GM15510 (cell line): Measurements from ENCODE around the gene DOK1.

Source experiments
- POLR2A ChIP-seq: IDR thresholded peaks from 3 replicates; pipeline ENCODE4 v1.6.1; 2011; ENCODE audit warnings: borderline replicate concordance; ENCODE audit not compliant: insufficient read length; ENCODE audit errors: extremely low read depth

Gene DOK1

DNA sequence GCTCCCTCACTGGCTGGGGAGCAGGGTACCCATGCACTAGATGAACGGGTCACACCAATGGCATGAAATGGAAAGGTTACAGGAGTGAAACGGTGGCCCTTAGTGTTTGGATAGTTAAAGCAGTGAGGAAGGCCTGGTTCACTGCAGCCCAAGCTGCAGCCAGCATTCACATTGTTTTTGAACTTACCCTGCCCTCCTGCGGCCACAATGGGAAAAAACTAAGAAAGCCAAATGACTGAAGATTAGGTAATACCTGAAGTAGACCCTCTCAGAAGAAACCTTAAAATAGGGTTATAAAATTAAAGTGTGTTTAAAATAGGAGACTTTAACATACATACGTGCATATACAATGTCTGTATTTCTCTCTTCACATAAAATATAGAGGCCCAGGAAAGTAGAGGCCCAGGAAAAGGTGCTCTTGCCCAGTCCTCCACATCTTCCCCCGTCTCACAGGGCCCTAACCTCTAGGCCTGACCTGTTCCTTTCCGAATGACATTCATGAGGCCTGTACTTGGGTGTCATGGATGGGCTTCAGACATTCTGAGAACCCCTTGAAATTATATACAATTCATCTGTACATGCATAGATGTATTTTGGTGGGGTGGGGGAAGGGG lies 33.3 kb downstream of the DOK1 start:
- no peak for TF ChIP-seq POLR2A

DNA sequence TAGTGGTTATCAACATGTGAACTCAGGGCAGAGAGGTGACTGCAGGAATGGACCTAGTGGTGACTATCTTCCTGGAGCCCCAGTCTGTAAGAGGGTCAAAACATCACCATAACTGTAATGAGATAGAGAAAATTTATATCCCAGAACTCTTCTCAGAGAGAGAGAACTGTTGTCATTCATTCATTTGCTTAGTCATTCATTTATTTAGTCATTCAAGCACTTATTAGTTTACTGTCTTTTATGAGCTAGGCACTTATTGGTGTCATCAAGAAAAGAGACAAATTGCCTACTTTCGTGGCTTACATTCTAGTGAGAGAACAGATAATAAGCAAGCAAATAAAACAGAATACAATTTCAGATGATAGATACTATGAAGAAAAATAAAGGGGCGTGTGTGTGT lies 34.1 kb downstream of the DOK1 start:
- no peak for TF ChIP-seq POLR2A

DNA sequence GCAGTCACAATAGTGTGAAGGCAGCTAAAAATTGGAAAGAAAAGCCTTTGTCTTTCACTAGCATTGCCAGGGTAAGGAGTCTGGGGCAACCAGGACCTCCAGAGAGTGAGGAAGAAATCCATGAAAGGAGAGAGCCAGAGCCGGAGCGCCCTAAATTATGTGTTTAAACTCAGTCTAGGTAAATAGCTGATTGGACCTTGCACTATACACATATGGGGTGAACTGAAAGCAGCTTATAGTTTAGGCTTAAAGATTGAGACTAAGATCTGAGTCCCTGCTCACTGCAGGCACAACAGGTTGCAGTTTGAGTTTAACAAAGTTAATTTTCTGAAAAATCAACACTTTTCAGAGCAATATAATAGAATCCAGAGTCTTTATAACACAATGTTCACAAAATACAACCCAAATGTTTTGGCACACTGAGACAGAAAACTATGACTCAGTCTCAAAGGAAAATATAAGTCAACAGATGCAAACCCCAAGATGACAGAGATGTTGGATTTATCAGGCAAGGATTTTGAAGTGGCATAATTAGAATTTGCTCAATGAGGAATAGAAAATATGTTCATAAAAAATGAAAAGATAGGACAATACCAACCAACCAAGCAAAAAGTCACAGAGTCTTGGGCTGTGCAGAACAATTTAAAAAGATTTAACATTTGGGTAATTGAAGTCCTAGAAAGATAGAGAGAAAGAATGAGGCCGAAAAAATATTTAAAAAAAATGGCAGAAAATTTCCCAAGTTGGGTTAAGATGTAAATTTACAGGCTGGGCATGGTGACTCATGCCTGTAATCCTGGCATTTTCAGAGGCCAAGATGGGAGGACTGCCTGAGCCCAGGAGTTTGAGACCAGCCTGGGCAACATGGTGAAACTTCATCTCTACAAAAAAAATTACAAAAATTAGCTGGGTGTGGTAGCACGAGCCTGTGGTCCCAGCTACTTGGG lies 39.6 kb downstream of the DOK1 start:
- TF ChIP-seq POLR2A = no peak

DNA sequence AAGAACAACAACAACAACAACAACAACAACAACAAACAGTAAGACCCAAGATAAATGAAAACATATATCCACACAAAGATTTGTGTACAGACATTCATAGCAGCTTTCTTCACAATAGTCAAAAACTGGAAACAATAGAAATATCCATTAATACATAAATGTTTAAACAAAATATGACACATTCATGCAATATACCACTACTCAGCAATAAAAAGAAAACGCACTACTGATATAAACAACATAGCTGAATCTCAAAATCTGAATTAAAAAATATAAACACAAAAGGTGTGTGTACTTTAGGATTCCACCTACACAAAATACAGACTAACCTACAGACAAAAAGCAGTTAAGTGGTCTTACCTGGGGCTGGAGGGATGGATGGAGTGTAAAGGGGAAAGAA lies 42.1 kb downstream of the DOK1 start:
- TF ChIP-seq POLR2A = no peak

DNA sequence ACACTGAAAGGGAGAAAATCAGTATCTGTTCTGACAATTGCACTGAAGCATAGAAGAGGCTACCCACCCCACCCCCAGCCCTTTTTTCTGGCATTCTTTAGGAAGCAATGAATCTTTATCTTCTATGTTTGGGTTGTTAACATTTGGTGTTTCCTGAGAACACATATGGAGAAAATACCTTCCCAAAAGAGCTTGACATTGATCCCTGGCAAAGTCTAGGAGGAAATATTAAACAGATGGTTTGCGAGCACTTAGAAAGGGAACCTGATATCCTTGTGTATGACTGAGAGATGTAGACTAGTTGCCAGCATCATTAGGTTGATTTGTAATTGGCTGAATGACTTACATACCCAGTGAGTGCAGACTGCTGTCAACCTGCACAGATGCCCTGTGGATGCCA lies 42.9 kb downstream of the DOK1 start:
- no peak for TF ChIP-seq POLR2A

DNA sequence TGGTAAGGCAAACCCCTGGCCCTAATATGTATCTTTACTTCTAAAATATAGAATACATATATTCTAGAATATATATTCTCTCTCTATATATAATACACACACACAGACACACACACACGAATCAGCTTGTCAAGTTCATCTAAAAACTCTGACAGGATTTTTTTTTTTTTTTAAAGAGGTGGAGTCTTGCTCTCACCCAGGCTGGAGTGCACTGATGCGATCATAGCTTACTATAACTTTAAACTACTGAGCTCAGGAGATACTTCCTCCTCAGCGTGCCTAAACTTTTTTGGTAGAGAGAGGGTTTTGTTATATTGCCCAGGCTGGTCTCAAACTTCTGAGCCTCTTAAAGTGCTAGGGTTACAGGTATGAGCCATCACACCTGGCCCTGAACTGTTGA lies 45.2 kb downstream of the DOK1 start:
- TF ChIP-seq POLR2A = no peak

DNA sequence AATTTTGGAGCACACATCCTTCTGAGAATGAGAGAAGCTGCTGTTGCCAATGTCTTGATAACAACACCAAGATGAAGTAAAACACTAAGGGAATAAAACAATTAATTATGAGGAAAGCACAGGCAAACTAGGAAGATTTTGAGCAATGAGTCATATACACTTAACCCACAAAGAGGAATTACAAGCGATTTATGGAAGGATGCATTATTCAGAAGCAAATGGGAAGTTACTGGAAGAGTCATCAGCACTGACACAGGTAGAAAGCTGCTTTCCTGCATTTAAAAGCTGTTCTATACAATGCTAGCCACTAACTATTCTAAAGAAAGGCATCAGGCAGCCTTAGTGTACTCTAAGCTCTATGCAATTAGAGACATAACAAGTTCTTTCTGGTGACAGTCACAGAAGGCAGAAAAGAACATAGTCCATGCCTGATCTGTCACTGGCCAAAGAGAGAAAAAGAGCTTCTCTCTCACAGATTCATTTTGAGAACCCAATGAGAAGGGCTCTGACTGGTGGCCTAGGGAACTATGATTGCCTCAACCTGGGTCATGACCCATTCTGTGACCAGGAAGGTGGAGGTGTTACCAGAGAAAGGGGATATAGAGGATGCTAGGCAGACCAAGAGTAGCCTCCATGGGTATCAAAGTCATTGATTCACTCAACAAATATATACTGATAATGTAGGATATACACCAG lies 48.2 kb downstream of the DOK1 start:
- TF ChIP-seq POLR2A = no peak

DNA sequence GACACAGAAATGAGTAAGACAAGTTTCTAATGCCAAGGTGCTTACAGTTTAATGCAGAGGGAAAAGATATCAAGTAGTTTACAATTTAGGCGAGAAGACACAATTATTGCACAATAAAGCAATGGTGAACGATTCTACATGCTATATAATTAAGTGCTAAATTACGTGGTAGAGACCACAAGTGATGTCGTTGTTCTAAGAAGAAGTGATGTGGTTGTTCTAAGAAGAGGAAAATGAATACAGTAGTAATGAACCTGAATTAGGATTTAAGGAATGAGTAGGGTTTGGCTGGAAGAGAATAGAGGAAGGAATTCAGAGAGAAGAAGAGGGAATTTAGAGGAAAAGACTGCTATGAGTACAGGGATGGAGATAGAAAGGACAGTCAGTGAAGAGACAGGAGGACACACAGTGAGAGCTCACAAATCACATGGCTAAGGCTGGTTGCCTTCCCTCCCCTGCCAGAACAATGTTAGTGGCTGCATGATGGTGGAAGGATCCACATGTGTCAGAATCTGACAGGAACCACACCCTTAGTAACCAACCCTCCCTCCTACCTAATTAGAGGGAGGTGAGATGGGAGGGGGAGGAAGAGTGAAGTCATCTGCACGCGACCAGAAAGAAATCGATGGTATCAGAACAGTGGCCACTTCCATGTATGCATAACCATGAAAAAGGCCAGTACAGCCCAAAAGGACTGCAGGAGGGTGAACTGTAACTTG lies 48.9 kb downstream of the DOK1 start:
- TF ChIP-seq POLR2A = no peak

DNA sequence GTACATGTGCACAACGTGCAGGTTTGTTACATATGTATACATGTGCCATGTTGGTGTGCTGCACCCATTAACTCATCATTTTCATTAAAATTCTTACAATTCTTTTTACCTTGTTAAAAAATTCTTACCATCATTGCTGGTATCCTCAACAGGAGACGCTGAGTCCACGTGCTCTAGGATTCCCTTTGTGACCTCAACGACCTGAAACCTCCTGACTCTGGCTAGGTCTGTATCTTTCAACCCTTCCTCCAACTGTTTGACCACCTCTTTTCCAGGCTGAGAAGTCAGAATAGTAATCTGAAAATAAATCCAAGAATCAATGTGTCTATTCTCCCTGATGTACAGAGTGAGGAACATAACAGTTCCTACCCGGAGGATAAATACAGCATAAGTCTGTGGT lies 52.4 kb downstream of the DOK1 start:
- no peak for TF ChIP-seq POLR2A
